ENCODE results near the gene TUBB6. TPM values are rescaled to one million over a fixed set of nuclear protein-coding genes. Genes with fewer than 3 reads are reported as not detected.

TUBB6 gene
- total and polyA plus RNA-seq, 2 of the 13 experiments (the other 11 are each of a cell fraction or from before 2014, with no cell fraction given) = 9.9 to 28.6 TPM

DNA sequence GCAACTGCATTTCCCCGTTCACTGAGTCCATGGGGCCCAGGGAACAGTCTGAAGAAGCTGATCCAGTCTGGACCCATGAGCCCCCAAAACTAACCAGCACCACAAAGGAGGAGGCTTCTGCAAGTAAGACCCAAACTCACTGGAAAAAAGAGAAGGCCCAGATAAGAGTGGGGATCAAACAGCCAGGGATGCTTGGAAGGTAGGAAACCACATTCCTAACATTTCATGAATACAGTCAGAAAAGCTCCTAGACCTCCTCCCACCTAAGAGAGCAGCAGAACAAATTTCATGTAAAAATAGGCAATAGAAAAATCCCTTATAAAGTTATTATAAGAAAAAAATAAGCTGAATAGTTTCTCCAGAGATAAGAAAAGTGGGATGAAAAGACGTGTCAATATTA lies 30.3 kb downstream of the TUBB6 start:
- FAIRE-seq (no peak), ATAC-seq (no peak), DNase-seq (ENCODE audit: low spot score) (no peak)
- Histone ChIP-seq H2AFZ (ENCODE audit: low read length) (no peak overlapping the region), H3K36me3 (replicated peaks in 1 of 2; ENCODE audit: control insufficient read depth in 1 of 2, insufficient read depth in 2 of 2, low read length in 2 of 2) (peaks cover 18 to 52% of the 10 kb centered on the region in 2 experiments), H3K9me3 (ENCODE audit: low read length) (no peaks in the 10 kb centered on the region), H3K4me1 (ENCODE audit: insufficient read depth, low read length) (peaks cover 23% of the 10 kb centered on the region), H3K27ac (ENCODE audit: extremely low read length, insufficient read depth, low read length) (no peak overlapping the region), H3K4me2 (ENCODE audit: low read depth, low read length) (no peak overlapping the region), H4K20me1 (ENCODE audit: insufficient read depth, low read length) (peaks cover 17% of the 10 kb centered on the region), H3K4me3 (replicated peaks in 1 of 3; ENCODE audit: insufficient read depth in 1 of 3, low read depth in 2 of 3, low read length in 3 of 3) (no peak overlapping the region), H3K9ac (ENCODE audit: insufficient read depth, low read depth, low read length) (no peak overlapping the region), H3K79me2 (ENCODE audit: insufficient read depth, low read length) (no peaks in the 10 kb centered on the region), H3K27me3 (ENCODE audit: control insufficient read depth in 1 of 2, insufficient read depth in 2 of 2, low read length in 2 of 2) (no peaks in the 10 kb centered on the region)
- intact Hi-C loops (cut with micrococcal nuclease; ENCODE audit: unreplicated experiment) (no loop called here), in situ Hi-C loops (cut with HindIII; ENCODE audit: extremely low pct_ligation_motif_present, low pct_unique_long_range_greater_than_20kb) (no loop called here)
- TF ChIP-seq ZNF552 (CRISPR knock-in tag; IDR thresholded peaks at IDR 0.05; ENCODE audit: borderline replicate concordance) (no peak), ZNF274 (CRISPR knock-in tag; IDR thresholded peaks at IDR 0.05) (no peak), ATRX (CRISPR knock-in tag; IDR thresholded peaks at IDR 0.05; ENCODE audit: borderline replicate concordance) (no peak), KLF16 (CRISPR knock-in tag; IDR thresholded peaks at IDR 0.05) (no peak), RXRA (CRISPR knock-in tag; IDR thresholded peaks at IDR 0.05) (no peak), SP140L (CRISPR knock-in tag; IDR thresholded peaks at IDR 0.05; ENCODE audit: borderline replicate concordance) (no peak), ZNF3 (CRISPR knock-in tag; IDR thresholded peaks at IDR 0.05) (no peak), HIVEP1 (CRISPR knock-in tag; IDR thresholded peaks at IDR 0.05) (no peak)
- TF ChIP-seq, protein P1, sequence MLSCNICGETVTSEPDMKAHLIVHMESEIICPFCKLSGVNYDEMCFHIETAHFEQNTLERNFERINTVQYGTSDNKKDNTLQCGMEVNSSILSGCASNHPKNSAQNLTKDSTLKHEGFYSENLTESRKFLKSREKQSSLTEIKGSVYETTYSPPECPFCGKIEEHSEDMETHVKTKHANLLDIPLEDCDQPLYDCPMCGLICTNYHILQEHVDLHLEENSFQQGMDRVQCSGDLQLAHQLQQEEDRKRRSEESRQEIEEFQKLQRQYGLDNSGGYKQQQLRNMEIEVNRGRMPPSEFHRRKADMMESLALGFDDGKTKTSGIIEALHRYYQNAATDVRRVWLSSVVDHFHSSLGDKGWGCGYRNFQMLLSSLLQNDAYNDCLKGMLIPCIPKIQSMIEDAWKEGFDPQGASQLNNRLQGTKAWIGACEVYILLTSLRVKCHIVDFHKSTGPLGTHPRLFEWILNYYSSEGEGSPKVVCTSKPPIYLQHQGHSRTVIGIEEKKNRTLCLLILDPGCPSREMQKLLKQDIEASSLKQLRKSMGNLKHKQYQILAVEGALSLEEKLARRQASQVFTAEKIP (CRISPR knock-in tag; IDR thresholded peaks at IDR 0.05; ENCODE audit: borderline replicate concordance) = no peak
- no TSS peak for BruUV-seq (replicated peaks)
- POLR2A ChIA-PET = no interaction called here
- CTCF ChIA-PET (ENCODE audit: low intra/inter-chr PET ratio, low total read pairs) = no interaction called here
- WGBS (ENCODE audit: low lambda C conversion rate) = 95% methylated on average over 2 of the region's 2 CpGs

All from HepG2 (cell line).